Astrocyte of the cerebellum (primary cell): ENCODE measurements around the gene LTBP2.

Source experiments
- DNase-seq: peaks from one replicate; pipeline ENCODE4 v3.0.0-alpha.2; 2011; ENCODE audit warnings: low read depth
- H3K4me3 ChIP-seq: 2 replicates; pipeline ENCODE4 v1.5.1; 2011; ENCODE audit warnings: mild to moderate bottlenecking, low read depth, low read length, moderate library complexity
- in situ Hi-C: cut with HindIII; loops from 2 replicates; pipeline ENCODE4 v1.10.0; 2017; ENCODE audit warnings: low sequenced_read_pairs
- TF ChIP-seq, protein P1 (sequence below): IDR thresholded peaks from 2 replicates; pipeline ENCODE4 v1.5.1; 2012; ENCODE audit warnings: low read length, low read depth, moderate library complexity, mild to moderate bottlenecking; ENCODE audit errors: missing control alignments

The LTBP2 gene

DNA sequence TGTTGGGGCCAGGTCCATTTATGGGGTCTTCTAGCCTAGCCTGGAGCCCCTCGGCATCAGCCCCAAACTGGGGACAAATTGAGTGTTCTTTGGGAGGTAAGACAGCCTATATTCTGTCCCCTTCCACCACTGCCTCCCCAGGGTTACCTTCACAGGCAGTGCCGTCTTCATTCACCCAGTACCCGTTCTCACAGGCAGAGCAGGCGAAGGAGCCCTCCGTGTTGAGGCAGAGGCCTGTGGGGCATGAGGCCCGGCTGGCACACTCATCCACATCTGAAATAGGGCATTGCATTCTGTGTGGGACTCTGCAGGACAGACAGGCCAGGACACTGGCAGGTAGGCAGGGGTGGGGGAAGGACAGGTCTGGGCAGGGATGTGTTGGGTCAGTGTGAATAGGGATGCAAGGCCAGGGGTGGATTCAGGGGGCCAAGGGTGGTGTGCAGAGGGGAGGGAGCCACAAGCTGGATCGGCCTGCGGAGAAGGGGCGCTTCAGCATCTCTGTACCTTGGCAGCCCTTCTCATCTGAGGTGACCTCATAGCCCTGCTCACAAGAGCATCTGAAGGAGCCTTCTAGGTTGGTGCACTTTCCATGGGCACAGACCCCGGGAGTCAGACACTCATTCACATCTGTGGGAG, 102.3 kb downstream of the LTBP2 start:
- in situ Hi-C loops: no loop called here
- DNase-seq: no peak
- TF ChIP-seq, protein P1, sequence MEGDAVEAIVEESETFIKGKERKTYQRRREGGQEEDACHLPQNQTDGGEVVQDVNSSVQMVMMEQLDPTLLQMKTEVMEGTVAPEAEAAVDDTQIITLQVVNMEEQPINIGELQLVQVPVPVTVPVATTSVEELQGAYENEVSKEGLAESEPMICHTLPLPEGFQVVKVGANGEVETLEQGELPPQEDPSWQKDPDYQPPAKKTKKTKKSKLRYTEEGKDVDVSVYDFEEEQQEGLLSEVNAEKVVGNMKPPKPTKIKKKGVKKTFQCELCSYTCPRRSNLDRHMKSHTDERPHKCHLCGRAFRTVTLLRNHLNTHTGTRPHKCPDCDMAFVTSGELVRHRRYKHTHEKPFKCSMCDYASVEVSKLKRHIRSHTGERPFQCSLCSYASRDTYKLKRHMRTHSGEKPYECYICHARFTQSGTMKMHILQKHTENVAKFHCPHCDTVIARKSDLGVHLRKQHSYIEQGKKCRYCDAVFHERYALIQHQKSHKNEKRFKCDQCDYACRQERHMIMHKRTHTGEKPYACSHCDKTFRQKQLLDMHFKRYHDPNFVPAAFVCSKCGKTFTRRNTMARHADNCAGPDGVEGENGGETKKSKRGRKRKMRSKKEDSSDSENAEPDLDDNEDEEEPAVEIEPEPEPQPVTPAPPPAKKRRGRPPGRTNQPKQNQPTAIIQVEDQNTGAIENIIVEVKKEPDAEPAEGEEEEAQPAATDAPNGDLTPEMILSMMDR: no peak
- no peak overlapping the region for H3K4me3 ChIP-seq

DNA sequence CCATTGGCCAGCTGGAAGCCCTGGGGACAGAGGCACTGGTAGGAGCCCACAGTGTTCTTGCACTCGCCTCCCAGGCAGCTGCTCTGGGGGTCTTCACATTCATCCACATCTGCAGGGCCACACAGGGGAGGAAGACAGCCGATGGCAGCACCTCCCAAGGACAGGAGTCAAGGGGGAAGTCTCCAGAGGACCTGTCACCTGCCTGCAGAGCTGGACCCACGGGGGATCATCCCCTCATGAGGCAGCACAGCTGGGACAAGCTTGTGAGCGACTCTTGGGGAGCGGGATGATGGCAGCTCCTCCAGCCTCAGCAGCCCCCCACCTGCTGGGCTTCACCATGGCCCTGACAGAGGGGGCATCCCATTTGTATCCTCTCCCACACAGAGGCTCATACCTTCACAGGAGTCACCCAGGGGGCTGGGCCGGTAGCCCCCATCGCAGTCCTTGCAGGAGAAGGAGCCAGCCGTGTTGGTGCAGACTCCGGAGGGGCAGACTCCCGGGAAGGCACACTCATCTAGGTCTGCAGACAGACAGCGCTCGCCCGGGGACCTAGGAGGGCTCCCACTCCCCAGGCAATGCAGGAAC, 103.1 kb downstream of the LTBP2 start:
- no peak for DNase-seq
- TF ChIP-seq, protein P1: no peak
- no peak overlapping the region for H3K4me3 ChIP-seq
- in situ Hi-C loops: no loop called here

DNA sequence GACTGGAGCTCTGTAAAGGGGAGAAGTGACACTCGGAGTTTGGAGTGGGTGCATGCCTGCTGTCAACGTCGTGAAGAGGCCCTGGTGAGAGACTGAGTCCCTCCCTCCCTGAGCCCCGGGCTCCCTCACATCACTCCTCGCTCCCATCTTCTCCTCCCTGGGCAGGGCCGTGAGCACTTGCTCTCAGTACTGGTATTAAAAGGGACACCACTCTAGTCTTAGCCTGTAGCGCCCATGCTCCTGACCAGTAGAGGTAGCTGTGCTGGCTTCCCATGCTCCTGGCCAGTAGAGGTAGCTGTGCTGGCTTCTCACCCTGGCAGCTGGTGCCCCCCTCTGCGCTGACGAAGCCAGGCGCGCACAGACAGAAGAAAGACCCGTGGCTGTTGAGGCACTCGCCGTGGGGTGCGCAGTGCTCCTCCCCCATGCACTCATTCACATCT, 103.7 kb downstream of the LTBP2 start:
- DNase-seq: no peak
- in situ Hi-C loops: no loop called here
- TF ChIP-seq, protein P1: peak; percentile 80
- no peak overlapping the region for H3K4me3 ChIP-seq

DNA sequence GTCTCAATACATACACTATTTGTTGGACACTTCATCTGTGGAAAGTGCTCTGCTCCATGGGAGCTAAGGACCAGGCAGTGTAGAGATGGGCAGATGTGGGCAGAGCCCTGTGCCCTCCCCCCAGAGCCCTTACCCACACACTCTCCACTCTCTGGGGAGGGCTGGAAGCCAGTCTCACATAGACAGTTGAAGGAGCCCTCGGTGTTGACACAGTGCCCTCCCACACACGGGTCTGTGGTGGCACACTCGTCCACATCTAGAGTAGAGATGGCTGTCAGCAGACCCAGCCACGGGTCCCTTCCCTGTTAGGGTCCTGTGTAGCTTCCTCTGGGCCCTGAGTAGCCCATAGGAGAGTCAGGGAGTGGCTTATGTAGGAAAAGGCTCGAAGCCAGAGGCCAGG, 104.2 kb downstream of the LTBP2 start:
- in situ Hi-C loops: no loop called here
- TF ChIP-seq, protein P1: no peak
- H3K4me3 ChIP-seq: no peak overlapping the region
- DNase-seq: no peak

DNA sequence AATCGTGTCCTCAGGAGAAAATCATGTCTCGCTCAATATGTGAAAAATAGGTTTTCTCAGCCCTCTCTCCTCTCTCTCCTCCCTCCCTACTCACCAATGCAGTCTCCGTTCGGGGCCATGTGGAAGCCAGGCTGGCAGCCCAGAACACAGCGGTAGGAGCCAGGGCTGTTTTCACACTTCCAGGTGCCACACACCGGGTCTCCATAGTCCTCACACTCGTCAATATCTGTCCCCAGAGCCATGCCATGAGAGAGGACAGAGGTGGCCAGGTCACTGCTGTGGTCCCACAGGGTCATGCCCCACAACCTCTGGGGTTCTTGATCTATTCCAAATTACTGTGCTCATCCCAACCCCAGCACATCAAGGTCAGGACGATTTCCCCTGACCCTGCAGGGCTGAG, 105.0 kb downstream of the LTBP2 start:
- in situ Hi-C loops: no loop called here
- no peak for DNase-seq
- TF ChIP-seq, protein P1: no peak
- H3K4me3 ChIP-seq: no peak overlapping the region

DNA sequence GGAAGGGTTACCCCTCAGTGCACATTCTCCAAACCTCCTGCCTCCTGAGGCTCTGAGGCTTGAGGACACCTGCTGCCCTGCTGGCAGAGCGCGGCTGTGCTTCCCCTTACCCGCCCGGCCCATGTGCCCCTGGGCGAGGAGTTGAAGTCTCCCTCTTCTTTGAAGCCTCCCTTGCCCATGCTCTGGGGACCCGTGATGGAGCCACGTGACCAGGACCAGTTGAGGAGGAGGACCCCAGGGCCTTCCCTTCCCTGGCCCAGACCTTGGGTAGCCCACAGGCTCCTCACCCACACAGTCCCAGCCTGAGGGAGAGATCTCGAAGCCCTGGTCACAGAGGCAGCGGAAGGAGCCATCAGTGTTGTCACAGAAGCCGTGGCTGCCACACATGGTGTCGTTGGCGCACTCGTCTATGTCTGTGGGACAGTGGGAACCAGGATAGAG, 105.6 kb downstream of the LTBP2 start:
- TF ChIP-seq, protein P1: no peak
- no peak overlapping the region for H3K4me3 ChIP-seq
- in situ Hi-C loops: no loop called here
- DNase-seq: no peak
